B cell (primary cell): ENCODE data around the gene NELL1. TPM values are rescaled to one million over a fixed set of nuclear protein-coding genes. Genes with fewer than 3 reads are reported as not detected.

Experiments
- ATAC-seq: fragments of 200-7000 bp; cut with Tn5 transposase; one replicate; pipeline ENCODE4 v1.10.0; 2021; ENCODE audit warnings: low read depth, mild to moderate bottlenecking, moderate number of reproducible peaks, moderate library complexity
- CTCF ChIA-PET: fragments of 350-600 bp; sonication (Branson Sonifier 250); formaldehyde crosslinking; loops from one replicate; lab custom pipeline; 2021; ENCODE audit warnings: antibody characterized with exemption, inconsistent platforms; lab: Charles Lee
- POLR2A ChIA-PET: fragments of 350-600 bp; sonication (Branson Sonifier 250); formaldehyde crosslinking; loops from one replicate; lab custom pipeline; 2021; ENCODE audit warnings: antibody characterized with exemption; lab: Charles Lee
- DNase-seq: peaks from one replicate; pipeline ENCODE4 v3.0.0; 2013
- H2AFZ ChIP-seq: 2 replicates; pipeline ENCODE4 v1.6.1; 2012; ENCODE audit warnings: mild to moderate bottlenecking, low read depth, low read length; ENCODE audit not compliant: insufficient read depth, poor library complexity, severe bottlenecking
- H3K27ac ChIP-seq, 2 donors: 1 replicate in 1 of 2; 2 replicates in 1 of 2; pipeline ENCODE4 v1.5.1; 2012 to 2013; ENCODE audit warnings: low read length in 2 of 2, mild to moderate bottlenecking in 2 of 2, moderate library complexity in 1 of 2
- H3K27me3 ChIP-seq, 4 experiments: fragments of 200-600 bp in 1 of 4; sonication (generic) in 1 of 4; replicated peaks in 1 of 4; 1 replicate in 2 of 4; 2 replicates in 2 of 4; pipeline versions ENCODE4 v1.6.1 to v1.7.0; 2013 to 2016; ENCODE audit warnings: low read length in 3 of 4, mild to moderate bottlenecking in 2 of 4, mixed read lengths in 1 of 4, moderate library complexity in 1 of 4; ENCODE audit not compliant: insufficient read depth in 4 of 4, control insufficient read depth in 3 of 4; ENCODE audit errors: control extremely low read depth in 1 of 4
- H3K36me3 ChIP-seq, 2 experiments: replicated peaks in 1 of 2; 1 replicate in 1 of 2; 2 replicates in 1 of 2; pipeline versions ENCODE4 v1.6.1 to v1.7.1; 2013; ENCODE audit warnings: low read length in 1 of 2; ENCODE audit not compliant: insufficient read depth in 2 of 2, control insufficient read depth in 1 of 2; ENCODE audit errors: control extremely low read depth in 1 of 2, extremely low read depth in 1 of 2
- H3K4me1 ChIP-seq, 2 donors: fragments of 200-600 bp in 1 of 2; sonication (generic) in 1 of 2; 1 replicate in 1 of 2; 2 replicates in 1 of 2; pipeline versions ENCODE4 v1.5.1 to v1.6.1; 2013 to 2017; ENCODE audit warnings: low read length in 2 of 2; ENCODE audit not compliant: control insufficient read depth in 2 of 2, insufficient read depth in 2 of 2
- H3K4me2 ChIP-seq: replicated peaks from 2 replicates; pipeline ENCODE3; 2012; ENCODE audit warnings: mild to moderate bottlenecking, low read depth, low read length; ENCODE audit not compliant: poor library complexity, severe bottlenecking
- H3K4me3 ChIP-seq, 5 experiments: fragments of 200-600 bp in 1 of 5; sonication (generic) in 1 of 5; 1 replicate in 3 of 5; 2 replicates in 2 of 5; pipeline versions ENCODE4 v1.5.1 to v1.7.0; 2011 to 2016; ENCODE audit warnings: low read length in 4 of 5, mild to moderate bottlenecking in 4 of 5, low read depth in 2 of 5, control low read depth in 1 of 5, moderate library complexity in 1 of 5; ENCODE audit not compliant: insufficient read depth in 1 of 5; ENCODE audit errors: control extremely low read depth in 1 of 5, extremely low read depth in 1 of 5
- H3K79me2 ChIP-seq: fragments of 200-600 bp; sonication (generic); one replicate; pipeline ENCODE4 v1.6.0; 2016; ENCODE audit warnings: low read length; ENCODE audit not compliant: control insufficient read depth, insufficient read depth
- H3K9ac ChIP-seq: fragments of 200-600 bp; sonication (generic); 2 replicates; pipeline ENCODE4 v1.6.1; 2017; ENCODE audit warnings: mild to moderate bottlenecking, low read length, moderate library complexity
- H3K9me3 ChIP-seq, 3 donors: one replicate each; pipeline versions ENCODE4 v1.6.1 to v1.7.1; 2013; ENCODE audit warnings: low read length in 2 of 3; ENCODE audit not compliant: control insufficient read depth in 2 of 3, insufficient read depth in 1 of 3; ENCODE audit errors: control extremely low read depth in 1 of 3
- H4K20me1 ChIP-seq: 2 replicates; pipeline ENCODE4 v1.6.0; 2012; ENCODE audit warnings: mild to moderate bottlenecking, low read length; ENCODE audit not compliant: insufficient read depth, control insufficient read depth, poor library complexity, severe bottlenecking
- H3K27ac Mint-ChIP-seq: one replicate; pipeline ENCODE4 v1.8.0; 2021; ENCODE audit warnings: mixed read lengths
- H3K27me3 Mint-ChIP-seq: one replicate; pipeline ENCODE4 v1.8.0; 2021; ENCODE audit warnings: mixed read lengths
- H3K4me1 Mint-ChIP-seq: one replicate; pipeline ENCODE4 v1.8.0; 2021; ENCODE audit warnings: mixed read lengths
- H3K4me3 Mint-ChIP-seq: one replicate; pipeline ENCODE4 v1.8.0; 2021; ENCODE audit warnings: mixed read lengths
- H3K9me3 Mint-ChIP-seq: one replicate; pipeline ENCODE4 v1.8.0; 2022; ENCODE audit warnings: mixed read lengths; ENCODE audit not compliant: insufficient read depth
- CTCF ChIP-seq: fragments of 200-600 bp; IDR thresholded peaks from one replicate; pipeline ENCODE4 v1.8.0; 2022; ENCODE audit warnings: antibody characterized with exemption, mild to moderate bottlenecking
- EZH2 ChIP-seq: IDR thresholded peaks from 2 replicates; pipeline ENCODE4 v1.6.1; 2012; ENCODE audit warnings: borderline replicate concordance, low read depth, mild to moderate bottlenecking, moderate library complexity, low read length; ENCODE audit not compliant: insufficient read depth, poor library complexity, severe bottlenecking
- WGBS: methylation state at CpG from one replicate; pipeline ENCODE4 v1.1.5; 2013; ENCODE audit warnings: missing lambda C conversion rate; ENCODE audit not compliant: insufficient coverage; 5-methylcytosine and 5-hydroxymethylcytosine counted together
- intact Hi-C: fragments of 100-400 bp; cut with micrococcal nuclease; formaldehyde crosslinking; loops from one replicate; pipeline ENCODE4 v1.10.0; 2022
- polyA plus RNA-seq: library from polyadenylated mRNA; depleted of rRNA; stranded (reverse); fragments of >200 nt; gene quantifications from 2 replicates; pipeline ENCODE4 v1.2.3, GENCODE V29; 2012
- total RNA-seq, 2 donors: library from RNA; stranded (reverse); fragments of 120-200 nt in 1 of 2; gene quantifications; 1 replicate in 1 of 2; 2 replicates in 1 of 2; pipeline versions ENCODE4 v1.2.3 to v1.2.4, GENCODE V29; 2013 to 2022

NELL1 gene
- total and polyA plus RNA-seq, 2 donors (not counting 1 experiment from before 2014, with no cell fraction given) = not detected

- ChIA-PET POLR2A (no interaction called here), CTCF (no interaction called here)
- intact Hi-C loops = no loop called here
- Mint-ChIP-seq H3K4me3 (no peak overlapping the region), H3K4me1 (no peaks in the 10 kb centered on the region), H3K27me3 (no peaks in the 10 kb centered on the region), H3K9me3 (peaks cover 3% of the 10 kb centered on the region), H3K27ac (no peak overlapping the region)
- DNase-seq = no peak
- H3K79me2 ChIP-seq = no peaks in the 10 kb centered on the region
- H4K20me1 ChIP-seq = no peaks in the 10 kb centered on the region
- no peak for TF ChIP-seq CTCF
- TF ChIP-seq EZH2 = no peak
- H2AFZ ChIP-seq = no peak overlapping the region
- no peaks in the 10 kb centered on the region for H3K27me3 ChIP-seq
- no peaks in the 10 kb centered on the region for H3K9me3 ChIP-seq
- no peak for ATAC-seq
- no peak overlapping the region for H3K4me2 ChIP-seq
- H3K4me3 ChIP-seq = no peak overlapping the region
- no peaks in the 10 kb centered on the region for H3K4me1 ChIP-seq
- H3K27ac ChIP-seq = no peak overlapping the region
- H3K9ac ChIP-seq = no peak overlapping the region
- no peaks in the 10 kb centered on the region for H3K36me3 ChIP-seq
Measured at GRCh38 chr11:21403069-21403468, 733.7 kb downstream of the NELL1 start.

- CTCF ChIA-PET = no interaction called here
- ATAC-seq = no peak
- POLR2A ChIA-PET = no interaction called here
Measured at GRCh38 chr11:21405422-21405821, 736.0 kb downstream of the NELL1 start.

More at GRCh38 chr11:21405422-21405821, 736.0 kb downstream of the NELL1 start:
- no peak overlapping the region for H3K4me3 Mint-ChIP-seq
- H3K9me3 ChIP-seq = no peaks in the 10 kb centered on the region
- no peaks in the 10 kb centered on the region for H3K4me1 ChIP-seq
- TF ChIP-seq EZH2 = no peak
- no peaks in the 10 kb centered on the region for H3K4me1 Mint-ChIP-seq
- no peaks in the 10 kb centered on the region for H4K20me1 ChIP-seq
- no peaks in the 10 kb centered on the region for H3K36me3 ChIP-seq
- WGBS = no CpG with 5 or more reads among the region's 1 CpG
- H3K27ac Mint-ChIP-seq = no peak overlapping the region
- no peak overlapping the region for H3K4me2 ChIP-seq
- H3K9ac ChIP-seq = no peak overlapping the region
- H3K9me3 Mint-ChIP-seq = no peaks in the 10 kb centered on the region
- no peak for DNase-seq
- H2AFZ ChIP-seq = no peak overlapping the region
- H3K27ac ChIP-seq = no peak overlapping the region
- H3K79me2 ChIP-seq = no peaks in the 10 kb centered on the region
- intact Hi-C loops = no loop called here
- no peaks in the 10 kb centered on the region for H3K27me3 Mint-ChIP-seq
- no peaks in the 10 kb centered on the region for H3K27me3 ChIP-seq
- no peak overlapping the region for H3K4me3 ChIP-seq
